Stimulated activated CD4-positive, alpha-beta T cell treated with anti-CD3 and anti-CD28 coated beads, Interleukin-4, amount 100 ng/mL, for 1 hour (primary cell): ENCODE results near the gene CRCP.
"Not testable (repeated sequence)": the region's sequence is repeated elsewhere in the genome, so short reads cannot be mapped to it uniquely, and the experiment has no call there.

Experiments
- DNase-seq: peaks from one replicate; pipeline ENCODE4 v3.0.0-alpha.2; 2020

Gene CRCP

DNA sequence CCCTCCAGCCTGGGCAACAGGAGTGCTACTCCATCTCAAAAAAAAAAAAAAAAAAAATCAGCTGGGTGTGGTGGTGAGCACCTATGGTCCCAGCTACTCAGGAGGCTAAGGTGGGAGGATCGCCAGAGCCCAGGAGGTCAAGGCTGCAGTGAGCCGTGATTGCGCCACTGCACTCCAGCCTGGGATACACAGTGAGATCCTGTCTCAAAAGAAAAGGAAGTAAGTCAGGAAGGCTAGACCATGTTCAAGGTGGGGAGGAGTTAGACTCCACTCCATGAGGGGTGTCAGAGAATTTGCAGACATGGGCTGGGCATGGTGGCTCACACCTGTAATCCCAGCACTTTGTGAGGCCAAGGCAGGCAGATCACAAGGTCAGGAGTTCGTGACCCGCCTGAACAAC lies 6.2 kb upstream of the CRCP start:
- DNase-seq = not testable (repeated sequence)

DNA sequence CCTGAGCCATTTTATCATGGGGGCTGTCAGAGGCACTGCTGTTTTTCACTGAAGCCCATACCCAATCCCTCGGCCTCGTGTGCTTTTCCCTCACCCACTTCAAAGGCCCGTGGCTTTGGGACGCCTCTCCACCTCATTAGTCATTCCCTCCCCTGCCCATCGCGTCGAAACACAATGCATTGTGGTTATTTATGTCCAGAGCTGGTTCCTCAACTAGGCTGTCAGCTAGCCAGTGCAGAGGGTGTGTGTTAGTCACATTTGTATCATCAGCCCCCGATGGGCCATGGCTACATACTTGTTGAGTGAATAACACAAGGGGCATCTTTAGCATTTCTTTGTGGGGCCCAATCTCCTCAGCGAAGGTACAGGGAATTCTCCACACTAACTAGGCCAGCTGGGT lies 3.8 kb upstream of the CRCP start:
- DNase-seq = no peak

DNA sequence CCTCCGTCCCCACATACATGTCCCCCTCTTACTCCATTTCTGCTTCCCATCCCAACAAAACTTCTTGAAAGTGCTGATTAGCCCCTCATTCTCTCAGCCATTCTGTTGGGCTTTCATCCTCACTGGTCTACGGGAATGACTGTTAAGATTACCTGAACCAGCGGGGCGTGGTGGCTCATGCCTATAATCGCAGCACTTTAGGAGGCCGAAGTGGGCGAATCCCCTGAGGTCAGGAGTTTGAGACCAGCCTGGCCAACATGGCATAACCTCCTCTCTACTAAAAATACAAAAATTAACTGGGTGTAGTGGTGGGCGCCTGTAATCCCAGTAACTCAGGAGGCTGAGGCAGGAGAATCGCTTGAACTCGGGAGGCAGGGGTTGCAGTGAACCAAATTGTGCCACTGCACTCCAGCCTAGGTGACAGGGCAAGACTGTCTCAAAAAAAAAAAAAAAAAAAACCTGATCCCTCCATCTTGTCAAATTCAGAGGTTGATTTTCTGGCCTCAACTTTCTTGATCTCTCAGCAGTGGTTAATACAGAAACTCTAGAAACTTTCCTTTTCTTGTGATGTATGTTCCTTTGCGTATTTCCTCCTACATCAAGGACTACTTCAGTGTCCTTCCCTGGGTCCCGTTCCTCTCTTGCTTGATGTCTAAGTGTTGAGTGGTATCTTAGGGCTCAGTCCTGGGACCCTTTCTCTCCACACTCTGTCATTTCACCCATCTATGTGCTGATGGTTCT lies 2.2 kb downstream of the CRCP start:
- not testable (repeated sequence) for DNase-seq

- DNase-seq = no peak
Measured at GRCh38 chr7:66118603-66119002, 4.0 kb downstream of the CRCP start.

DNA sequence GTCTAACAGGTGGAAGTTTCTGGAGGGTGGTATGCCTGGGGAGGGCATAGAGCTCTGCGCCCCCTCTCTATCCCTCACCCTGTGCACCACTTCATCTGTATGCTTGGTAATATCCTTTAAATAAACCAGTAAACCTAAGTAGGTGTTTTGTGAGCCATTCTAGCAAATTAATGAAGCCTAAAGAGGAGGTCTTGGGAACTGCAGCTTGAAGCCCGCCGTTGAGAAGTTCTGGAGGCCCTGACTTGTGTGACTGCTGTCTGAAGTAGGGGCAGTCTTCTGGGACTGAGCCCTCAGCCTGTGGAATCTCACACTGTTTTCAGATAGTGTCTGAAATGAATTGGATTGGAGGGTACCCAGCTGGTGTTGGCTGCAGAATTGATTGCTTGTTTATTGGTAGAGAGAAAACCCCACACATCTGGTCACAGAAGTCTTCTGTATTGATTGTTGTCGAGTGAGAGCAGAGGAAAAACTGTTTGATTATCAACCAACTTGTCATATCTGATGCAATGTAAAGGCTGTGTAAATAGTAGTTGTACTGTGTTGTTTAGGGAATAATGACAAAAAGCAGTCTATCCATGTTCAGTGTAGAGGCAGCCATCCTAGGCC lies 4.7 kb downstream of the CRCP start:
- no peak for DNase-seq

GRCh38 chr7:66123175-66123528 lies 8.5 kb downstream of the CRCP start:
- no peak for DNase-seq

GRCh38 chr7:66124569-66124861 lies 9.9 kb downstream of the CRCP start:
- not testable (repeated sequence) for DNase-seq

GRCh38 chr7:66125052-66125694 lies 10.5 kb downstream of the CRCP start:
- DNase-seq = no peak

DNA sequence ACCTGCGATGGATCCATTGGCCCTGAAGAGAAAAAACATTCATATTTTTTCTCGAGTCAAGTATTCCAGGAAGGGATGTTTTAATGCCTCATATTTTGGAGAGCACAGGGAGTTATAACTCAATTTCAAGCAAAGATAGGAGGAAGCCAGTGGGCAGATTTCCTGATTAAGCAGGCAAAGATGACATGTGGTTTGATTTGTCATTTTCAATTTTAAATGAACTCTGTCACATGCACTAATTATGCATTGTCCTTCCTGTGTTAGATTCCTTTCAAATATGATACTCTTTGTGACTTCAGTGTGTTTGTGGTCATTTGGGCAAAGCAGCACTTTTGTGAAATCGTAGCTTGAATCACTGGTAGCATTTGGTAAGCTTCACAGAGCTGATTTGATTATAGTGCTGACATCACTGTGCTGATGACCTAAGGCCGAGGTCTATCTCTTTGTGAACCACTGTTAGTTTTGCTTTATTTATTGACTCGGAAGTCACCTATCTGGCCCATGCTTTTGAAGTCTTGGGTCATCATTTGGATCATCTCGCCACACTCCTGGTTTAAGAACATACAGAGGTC lies 11.2 kb downstream of the CRCP start:
- not testable (repeated sequence) for DNase-seq

DNA sequence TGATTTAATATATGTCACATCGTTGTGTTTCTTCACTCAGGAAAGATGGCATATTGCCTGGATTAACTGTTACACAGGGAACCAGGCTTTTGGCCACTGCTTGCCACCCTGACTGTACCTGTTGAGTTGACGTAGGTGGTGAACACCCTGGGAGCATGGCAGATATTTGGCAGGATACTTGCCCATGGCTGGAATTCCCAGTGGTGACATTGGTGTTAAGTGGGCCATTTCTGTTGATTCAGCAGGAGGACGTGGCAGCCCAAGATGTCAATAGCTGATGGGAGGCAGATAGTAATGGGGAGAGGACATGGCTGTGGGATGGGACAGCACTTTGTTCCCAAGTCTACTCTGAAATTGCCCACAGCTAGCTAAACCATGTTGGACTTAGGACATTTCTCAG lies 12.5 kb downstream of the CRCP start:
- not testable (repeated sequence) for DNase-seq

GRCh38 chr7:66138994-66139752 lies 24.5 kb downstream of the CRCP start:
- DNase-seq = no peak

DNA sequence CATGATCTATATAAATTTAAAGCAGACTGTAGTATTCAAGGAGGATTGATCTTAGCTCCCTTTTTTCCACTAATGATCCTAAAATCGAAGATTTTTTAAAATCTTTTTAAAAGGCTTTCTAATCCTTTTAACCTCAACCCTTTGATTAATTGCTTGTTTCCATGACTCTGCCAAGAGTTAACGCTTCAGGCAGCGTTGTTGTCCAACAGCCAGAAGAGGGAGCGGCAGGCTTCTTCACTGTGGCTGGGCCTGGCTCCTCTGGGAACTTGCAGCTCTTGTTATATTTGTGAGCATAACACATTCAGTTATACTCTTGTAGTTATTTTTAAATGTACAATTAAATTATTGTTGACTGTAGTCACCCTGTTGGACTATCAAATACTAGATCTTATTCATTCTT lies 26.3 kb downstream of the CRCP start:
- DNase-seq = no peak

DNA sequence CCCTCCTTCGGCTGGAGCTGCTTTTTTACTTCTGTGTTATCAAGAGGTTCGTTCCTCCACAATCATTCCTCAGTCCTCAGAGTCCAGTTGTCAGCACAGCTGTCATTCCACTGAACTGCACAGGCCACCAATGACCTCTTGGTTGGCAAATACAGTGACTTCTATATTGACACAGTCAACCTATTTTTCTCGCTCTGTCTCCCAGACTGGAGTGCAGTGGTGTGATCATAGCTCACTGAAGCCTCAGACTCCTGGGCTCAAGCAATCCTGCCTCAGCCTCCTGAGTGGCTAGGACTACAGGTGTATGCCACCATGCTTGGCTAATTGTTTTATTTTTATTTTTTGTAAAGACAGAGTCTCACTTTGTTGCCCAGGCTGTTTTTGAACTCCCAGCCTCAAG lies 27.7 kb downstream of the CRCP start:
- DNase-seq = no peak

DNA sequence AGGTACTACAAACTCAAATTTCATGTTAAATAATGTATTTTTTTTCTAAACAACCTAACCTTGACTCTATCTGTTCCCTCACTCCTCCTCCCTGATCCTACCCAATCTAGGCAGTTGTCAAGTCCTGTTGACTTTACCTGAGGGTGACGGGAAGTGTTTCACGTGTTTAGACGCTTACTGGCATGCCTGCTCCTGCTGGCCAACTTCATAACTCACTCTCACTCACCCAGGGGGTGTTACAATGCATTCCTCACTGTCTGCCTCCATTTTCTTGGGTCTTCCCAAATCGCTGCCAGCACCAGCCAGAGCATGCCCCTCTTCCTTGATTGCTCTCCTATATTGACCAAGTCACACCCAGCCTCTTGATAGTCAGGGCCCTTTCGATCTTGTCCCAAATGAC lies 28.3 kb downstream of the CRCP start:
- DNase-seq = no peak

GRCh38 chr7:66143876-66144332 lies 29.3 kb downstream of the CRCP start:
- DNase-seq = no peak

DNA sequence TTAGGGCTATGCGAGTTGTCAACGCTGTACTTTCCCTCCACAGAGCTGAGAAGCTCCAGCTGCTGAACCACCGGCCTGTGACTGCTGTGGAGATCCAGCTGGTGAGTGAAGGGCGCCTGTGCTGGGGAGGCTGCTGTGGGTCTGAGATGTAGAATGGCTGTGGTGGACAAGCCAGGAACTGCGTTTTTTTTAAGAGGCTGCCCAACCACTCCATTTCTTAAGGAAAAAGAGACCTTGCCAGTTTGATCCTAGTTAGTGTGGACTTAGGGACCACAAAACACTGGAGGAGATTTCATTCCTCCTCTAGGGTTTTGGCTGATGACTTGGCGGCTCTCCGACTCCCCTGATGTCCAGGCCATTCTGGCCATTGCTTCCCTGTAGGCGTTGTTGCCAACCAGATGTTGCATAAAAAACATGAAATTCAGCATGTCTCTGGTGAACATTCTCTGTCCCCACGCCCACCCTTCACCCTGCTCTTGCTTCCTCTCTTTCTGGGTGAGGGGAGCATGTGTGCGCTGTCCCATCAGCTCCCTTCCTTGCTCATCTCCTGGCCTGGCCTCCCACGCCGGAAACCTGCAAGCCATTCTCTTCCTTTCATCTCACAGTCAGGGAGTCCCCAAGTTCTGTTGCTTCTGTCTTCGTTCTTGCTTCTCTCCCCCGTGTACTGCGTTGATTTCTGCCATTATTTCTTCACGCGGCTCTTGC lies 30.9 kb downstream of the CRCP start:
- DNase-seq = no peak

DNA sequence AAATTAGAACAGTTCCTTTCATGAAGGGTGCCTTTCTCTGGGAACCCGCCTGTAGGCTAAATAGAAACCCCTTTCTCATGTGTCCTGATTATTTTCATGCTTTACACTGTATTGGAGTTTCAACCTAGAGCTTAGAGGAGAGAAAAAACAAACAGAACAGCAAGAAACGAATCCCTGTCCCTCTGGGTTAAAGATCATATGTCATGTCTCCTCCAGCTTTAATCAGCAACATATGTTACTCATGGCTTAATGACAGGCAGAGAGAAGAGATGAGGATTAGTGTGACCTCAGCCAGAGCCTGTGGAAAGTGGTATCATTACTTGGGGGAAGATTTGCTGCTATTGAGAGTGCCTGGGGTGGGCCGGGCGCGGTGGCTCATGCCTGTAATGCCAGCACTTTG lies 32.1 kb downstream of the CRCP start:
- no peak for DNase-seq

- not testable (repeated sequence) for DNase-seq
Measured at GRCh38 chr7:66147657-66148056, 33.0 kb downstream of the CRCP start.

GRCh38 chr7:66150471-66150870 lies 35.8 kb downstream of the CRCP start:
- DNase-seq = no peak

GRCh38 chr7:66152371-66153191 lies 37.9 kb downstream of the CRCP start:
- DNase-seq = no peak

- DNase-seq = no peak
Measured at GRCh38 chr7:66153691-66154090, 39.0 kb downstream of the CRCP start.

GRCh38 chr7:66156035-66156434 lies 41.4 kb downstream of the CRCP start:
- DNase-seq = not testable (repeated sequence)
